Keratinocyte (primary cell): Measurements from ENCODE around the gene WDFY1.
"Not testable (repeated sequence)": the region's sequence is repeated elsewhere in the genome, so short reads cannot be mapped to it uniquely, and the experiment has no call there.

Source experiments
- EZH2 ChIP-seq: IDR thresholded peaks from one replicate; pipeline ENCODE4 v1.6.1; 2012; ENCODE audit warnings: inconsistent platforms, mild to moderate bottlenecking, low read length, moderate library complexity
- TF ChIP-seq, protein P1 (sequence below), 3 experiments: IDR thresholded peaks in 1 of 3; conservative IDR thresholded peaks in 1 of 3; optimal IDR thresholded peaks in 1 of 3; 2 replicates in 2 of 3; 3 replicates in 1 of 3; pipeline versions ENCODE3 to v1.5.1; 2011; ENCODE audit warnings: low read length in 3 of 3, mild to moderate bottlenecking in 3 of 3, moderate library complexity in 2 of 3, control low read depth in 1 of 3, inconsistent platforms in 1 of 3; ENCODE audit not compliant: insufficient read depth in 2 of 3; ENCODE audit errors: extremely low read depth in 1 of 3

DNA sequence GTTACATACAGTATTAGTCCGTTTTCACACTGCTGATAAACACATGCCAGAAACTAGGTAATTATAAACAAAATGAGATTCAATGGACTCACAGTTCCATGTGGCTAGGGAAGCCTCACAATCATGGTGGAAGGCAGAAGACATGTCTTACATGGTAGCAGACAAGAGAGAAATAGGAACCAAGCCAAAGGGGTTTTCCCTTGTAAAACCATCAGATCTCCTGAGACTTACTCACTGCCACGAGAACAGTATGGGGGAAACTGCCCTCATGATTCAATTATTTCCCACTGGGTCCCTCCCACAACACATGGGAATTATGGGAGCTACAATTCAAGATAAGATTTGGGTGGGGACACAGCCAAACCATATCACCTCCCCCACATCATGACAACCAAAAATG, 5.7 kb downstream of the WDFY1 start:
- TF ChIP-seq, protein P1, sequence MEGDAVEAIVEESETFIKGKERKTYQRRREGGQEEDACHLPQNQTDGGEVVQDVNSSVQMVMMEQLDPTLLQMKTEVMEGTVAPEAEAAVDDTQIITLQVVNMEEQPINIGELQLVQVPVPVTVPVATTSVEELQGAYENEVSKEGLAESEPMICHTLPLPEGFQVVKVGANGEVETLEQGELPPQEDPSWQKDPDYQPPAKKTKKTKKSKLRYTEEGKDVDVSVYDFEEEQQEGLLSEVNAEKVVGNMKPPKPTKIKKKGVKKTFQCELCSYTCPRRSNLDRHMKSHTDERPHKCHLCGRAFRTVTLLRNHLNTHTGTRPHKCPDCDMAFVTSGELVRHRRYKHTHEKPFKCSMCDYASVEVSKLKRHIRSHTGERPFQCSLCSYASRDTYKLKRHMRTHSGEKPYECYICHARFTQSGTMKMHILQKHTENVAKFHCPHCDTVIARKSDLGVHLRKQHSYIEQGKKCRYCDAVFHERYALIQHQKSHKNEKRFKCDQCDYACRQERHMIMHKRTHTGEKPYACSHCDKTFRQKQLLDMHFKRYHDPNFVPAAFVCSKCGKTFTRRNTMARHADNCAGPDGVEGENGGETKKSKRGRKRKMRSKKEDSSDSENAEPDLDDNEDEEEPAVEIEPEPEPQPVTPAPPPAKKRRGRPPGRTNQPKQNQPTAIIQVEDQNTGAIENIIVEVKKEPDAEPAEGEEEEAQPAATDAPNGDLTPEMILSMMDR (optimal IDR thresholded peaks at IDR 0.05 in 1 of 3, IDR thresholded peaks at IDR 0.05 in 1 of 3, conservative IDR thresholded peaks at IDR 0.05 in 1 of 3; ENCODE audit: extremely low read depth in 1 of 3, insufficient read depth in 2 of 3, low read length in 3 of 3): not testable (repeated sequence)
- TF ChIP-seq EZH2: not testable (repeated sequence)
